Thyroid gland (tissue), 4 donors: ENCODE results near the gene TRMT2A.

Source experiments
- POLR2A ChIP-seq, 2 donors: fragments of 450-650 bp; IDR thresholded peaks; one replicate each; pipeline ENCODE4 v1.6.1; 2017; ENCODE audit warnings: antibody characterized with exemption in 2 of 2, mild to moderate bottlenecking in 2 of 2, moderate library complexity in 1 of 2
- TF ChIP-seq, protein P1 (sequence below), 6 experiments: fragments of 200-600 bp in 3 of 6; fragments of 450-650 bp in 3 of 6; sonication (generic) in 3 of 6; IDR thresholded peaks; one replicate each; pipeline ENCODE4 v1.5.1; 2016 to 2019; ENCODE audit warnings: antibody characterized with exemption in 6 of 6, mild to moderate bottlenecking in 2 of 6, inconsistent platforms in 1 of 6, moderate library complexity in 1 of 6

DNA sequence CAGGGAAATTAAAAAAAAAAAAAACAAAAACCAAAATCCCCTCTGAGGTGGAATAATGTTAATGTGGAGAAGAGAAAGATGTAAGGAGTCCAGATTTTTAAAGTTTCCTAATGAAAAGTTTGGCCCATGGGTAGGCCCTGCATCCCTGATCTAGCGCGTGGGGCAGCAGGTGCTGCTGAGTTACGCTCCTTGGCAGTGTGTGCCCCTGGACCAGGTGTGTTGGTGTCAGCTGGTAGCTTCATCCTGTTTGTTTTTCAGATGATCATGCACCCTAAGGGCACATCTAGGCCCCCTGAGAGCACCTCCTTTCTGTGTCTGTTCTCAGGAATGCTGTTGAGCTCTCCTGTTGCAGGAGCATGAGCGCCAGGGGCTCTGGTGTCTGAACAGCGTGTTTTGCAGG lies 30.3 kb downstream of the TRMT2A start:
- TF ChIP-seq, protein P1, sequence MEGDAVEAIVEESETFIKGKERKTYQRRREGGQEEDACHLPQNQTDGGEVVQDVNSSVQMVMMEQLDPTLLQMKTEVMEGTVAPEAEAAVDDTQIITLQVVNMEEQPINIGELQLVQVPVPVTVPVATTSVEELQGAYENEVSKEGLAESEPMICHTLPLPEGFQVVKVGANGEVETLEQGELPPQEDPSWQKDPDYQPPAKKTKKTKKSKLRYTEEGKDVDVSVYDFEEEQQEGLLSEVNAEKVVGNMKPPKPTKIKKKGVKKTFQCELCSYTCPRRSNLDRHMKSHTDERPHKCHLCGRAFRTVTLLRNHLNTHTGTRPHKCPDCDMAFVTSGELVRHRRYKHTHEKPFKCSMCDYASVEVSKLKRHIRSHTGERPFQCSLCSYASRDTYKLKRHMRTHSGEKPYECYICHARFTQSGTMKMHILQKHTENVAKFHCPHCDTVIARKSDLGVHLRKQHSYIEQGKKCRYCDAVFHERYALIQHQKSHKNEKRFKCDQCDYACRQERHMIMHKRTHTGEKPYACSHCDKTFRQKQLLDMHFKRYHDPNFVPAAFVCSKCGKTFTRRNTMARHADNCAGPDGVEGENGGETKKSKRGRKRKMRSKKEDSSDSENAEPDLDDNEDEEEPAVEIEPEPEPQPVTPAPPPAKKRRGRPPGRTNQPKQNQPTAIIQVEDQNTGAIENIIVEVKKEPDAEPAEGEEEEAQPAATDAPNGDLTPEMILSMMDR (IDR thresholded peaks at IDR 0.05) = no peak
- no peak for TF ChIP-seq POLR2A (IDR thresholded peaks at IDR 0.05)
